NCI-H510A (cell line): ENCODE results near the gene NFKBIE.
"Not testable (repeated sequence)": the region's sequence is repeated elsewhere in the genome, so short reads cannot be mapped to it uniquely, and the experiment has no call there.

Source experiments
- DNase-seq: peaks from one replicate; lab custom pipeline; 2025; lab: John Stamatoyannopoulos, UW

Gene NFKBIE

GRCh38 chr6:44245912-44246662 is 19.3 kb downstream of the NFKBIE start:
- peak; percentile 95 for DNase-seq

- no peak for DNase-seq
These were observed 19.9 kb downstream of the NFKBIE start for GRCh38 chr6:44245391-44245911.

GRCh38 chr6:44243345-44243744 is 22.0 kb downstream of the NFKBIE start:
- no peak for DNase-seq

GRCh38 chr6:44238687-44239350 is 26.5 kb downstream of the NFKBIE start:
- no peak for DNase-seq

- peak; percentile 59 for DNase-seq
These were observed 27.4 kb downstream of the NFKBIE start for GRCh38 chr6:44237813-44238433.

GRCh38 chr6:44237021-44237812 is 28.1 kb downstream of the NFKBIE start:
- DNase-seq, result peak; percentile 96

GRCh38 chr6:44235891-44236516 is 29.3 kb downstream of the NFKBIE start:
- no peak for DNase-seq

GRCh38 chr6:44235269-44235668 is 30.1 kb downstream of the NFKBIE start:
- no peak for DNase-seq

- no peak for DNase-seq
These were observed 31.0 kb downstream of the NFKBIE start for GRCh38 chr6:44234101-44235025.

GRCh38 chr6:44233567-44234100 is 31.7 kb downstream of the NFKBIE start:
- DNase-seq, result no peak

- DNase-seq, result no peak
These were observed 32.4 kb downstream of the NFKBIE start for GRCh38 chr6:44232676-44233566.

GRCh38 chr6:44231426-44231825 is 33.9 kb downstream of the NFKBIE start:
- not testable (repeated sequence) for DNase-seq

GRCh38 chr6:44230034-44230675 is 35.2 kb downstream of the NFKBIE start:
- no peak for DNase-seq

- no peak for DNase-seq
These were observed 35.8 kb downstream of the NFKBIE start for GRCh38 chr6:44229376-44230033.

- DNase-seq, result no peak
These were observed 36.5 kb downstream of the NFKBIE start for GRCh38 chr6:44228836-44229235.

- DNase-seq, result no peak
These were observed 36.9 kb downstream of the NFKBIE start for GRCh38 chr6:44228433-44228832.

GRCh38 chr6:44228031-44228430 is 37.3 kb downstream of the NFKBIE start:
- DNase-seq, result no peak

GRCh38 chr6:44227148-44227793 is 38.1 kb downstream of the NFKBIE start:
- DNase-seq, result no peak
